Endothelial cell of umbilical vein (primary cell): ENCODE measurements around the gene CDC42EP4. TPM values are rescaled to one million over a fixed set of nuclear protein-coding genes. Genes with fewer than 3 reads are reported as not detected.

ENCODE experiments used
- BruUV-seq: library from RNA; stranded (reverse); fragments of 400-500 nt; replicated peaks from 2 replicates; lab custom pipeline; 2021; lab: Mats Ljungman, UMichigan
- CTCF ChIA-PET: fragments of 300-600, 350-600 bp; sonication (Branson Sonifier 250); formaldehyde crosslinking; loops from one replicate; lab custom pipeline; 2021; ENCODE audit warnings: antibody characterized with exemption, inconsistent platforms; lab: Charles Lee
- POLR2A ChIA-PET: fragments of 300-600, 350-600 bp; sonication (Branson Sonifier 250); formaldehyde crosslinking; loops from one replicate; lab custom pipeline; 2021; ENCODE audit warnings: antibody characterized with exemption, inconsistent platforms; lab: Charles Lee
- DNase-seq: peaks from one replicate; pipeline ENCODE4 v3.0.0-alpha.2; 2011; ENCODE audit warnings: low read depth, low spot score
- FAIRE-seq: peaks from 2 replicates; lab custom pipeline; 2011; peaks lifted over from hg19 to GRCh38; lab: Jason Lieb, UNC
- H2AFZ ChIP-seq: 2 replicates; pipeline ENCODE4 v1.6.0; 2012; ENCODE audit warnings: low read depth, low read length, control low read depth, inconsistent platforms
- H3K27ac ChIP-seq: 2 replicates; pipeline ENCODE4 v1.5.1; 2011; ENCODE audit warnings: low read depth, mild to moderate bottlenecking, control low read depth, low read length, moderate library complexity; ENCODE audit not compliant: insufficient read depth
- H3K27me3 ChIP-seq, 2 experiments: 2 replicates each; pipeline versions ENCODE4 v1.6.0 to v1.6.1; 2011; ENCODE audit warnings: low read length in 2 of 2, mixed read lengths in 1 of 2; ENCODE audit not compliant: control insufficient read depth in 2 of 2, insufficient read depth in 2 of 2
- H3K36me3 ChIP-seq, 2 experiments: 2 replicates in 1 of 2; 3 replicates in 1 of 2; pipeline ENCODE4 v1.5.1; 2011; ENCODE audit warnings: low read length in 2 of 2, mild to moderate bottlenecking in 1 of 2, moderate library complexity in 1 of 2; ENCODE audit not compliant: control insufficient read depth in 2 of 2, insufficient read depth in 2 of 2; ENCODE audit errors: extremely low read depth in 1 of 2
- H3K4me1 ChIP-seq: 3 replicates; pipeline ENCODE4 v1.5.1; 2011; ENCODE audit warnings: mild to moderate bottlenecking, low read length; ENCODE audit not compliant: control insufficient read depth, insufficient read depth; ENCODE audit errors: extremely low read depth
- H3K4me2 ChIP-seq: 2 replicates; pipeline ENCODE4 v1.6.1; 2011; ENCODE audit warnings: low read length, control low read depth, mixed read lengths; ENCODE audit not compliant: insufficient read depth
- H3K4me3 ChIP-seq, 3 experiments: fragments of 200-600 bp in 1 of 3; sonication (generic), shearing (Covaris generic) in 1 of 3; replicated peaks in 1 of 3; 2 replicates each; pipeline ENCODE4 v1.5.1; 2011 to 2016; ENCODE audit warnings: control low read depth in 3 of 3, low read length in 3 of 3, mild to moderate bottlenecking in 2 of 3, inconsistent platforms in 1 of 3, low read depth in 1 of 3, moderate library complexity in 1 of 3; ENCODE audit not compliant: insufficient read depth in 1 of 3
- H3K79me2 ChIP-seq: 2 replicates; pipeline ENCODE4 v1.6.0; 2012; ENCODE audit warnings: low read length, inconsistent platforms; ENCODE audit not compliant: control insufficient read depth, insufficient read depth
- H3K9ac ChIP-seq: replicated peaks from 2 replicates; pipeline ENCODE3; 2011; ENCODE audit warnings: low read length, control low read depth; ENCODE audit not compliant: insufficient read depth; ENCODE audit errors: extremely low read depth
- H3K9me1 ChIP-seq: replicated peaks from 3 replicates; pipeline ENCODE4 v1.6.0; 2011; ENCODE audit warnings: mild to moderate bottlenecking, low read length; ENCODE audit not compliant: control insufficient read depth, insufficient read depth; ENCODE audit errors: extremely low read depth
- H3K9me3 ChIP-seq: replicated peaks from 2 replicates; pipeline ENCODE4 v1.5.1; 2012; ENCODE audit warnings: low read length, inconsistent platforms; ENCODE audit not compliant: control insufficient read depth, insufficient read depth
- H4K20me1 ChIP-seq: replicated peaks from 2 replicates; pipeline ENCODE3; 2011; ENCODE audit warnings: mild to moderate bottlenecking, low read length; ENCODE audit not compliant: control insufficient read depth, insufficient read depth; ENCODE audit errors: extremely low read depth
- EZH2 ChIP-seq: IDR thresholded peaks from 2 replicates; pipeline ENCODE4 v1.6.1; 2012; ENCODE audit warnings: borderline replicate concordance, low read depth, mild to moderate bottlenecking, moderate library complexity, low read length, inconsistent platforms; ENCODE audit not compliant: severe bottlenecking
- FOS ChIP-seq: IDR thresholded peaks from 2 replicates; pipeline ENCODE4 v1.6.1; 2011; ENCODE audit warnings: mild to moderate bottlenecking, low read length, moderate library complexity, borderline replicate concordance; ENCODE audit not compliant: insufficient read depth
- GATA2 ChIP-seq: IDR thresholded peaks from 2 replicates; pipeline ENCODE4 v1.7.0; 2011; ENCODE audit warnings: low read depth, mild to moderate bottlenecking, moderate library complexity, mixed read lengths, low read length; ENCODE audit not compliant: insufficient read length, insufficient read depth
- JUN ChIP-seq: IDR thresholded peaks from 2 replicates; pipeline ENCODE4 v1.6.1; 2011; ENCODE audit warnings: borderline replicate concordance, low read depth; ENCODE audit not compliant: insufficient read length, insufficient read depth
- MYC ChIP-seq: IDR thresholded peaks from one replicate; pipeline ENCODE4 v1.6.1; 2011; ENCODE audit warnings: mild to moderate bottlenecking, low read depth, low read length
- POLR2A ChIP-seq: IDR thresholded peaks from 2 replicates; pipeline ENCODE4 v1.6.1; 2012; ENCODE audit warnings: low read depth, mild to moderate bottlenecking, control low read depth, low read length
- POLR2AphosphoS5 ChIP-seq: IDR thresholded peaks from 2 replicates; pipeline ENCODE4 v1.6.1; 2012; ENCODE audit warnings: low read depth, mild to moderate bottlenecking, control low read depth, low read length, moderate library complexity; ENCODE audit not compliant: insufficient read depth
- dilution Hi-C: fragments of 300-500 bp; cut with MboI; formaldehyde crosslinking; loops from one replicate; pipeline ENCODE4 v1.15.0; 2019; ENCODE audit warnings: low sequenced_read_pairs; ENCODE audit not compliant: extremely low pct_ligation_motif_present
- intact Hi-C: fragments of 100-400 bp; cut with micrococcal nuclease; formaldehyde crosslinking; loops from one replicate; pipeline ENCODE4 v1.10.0; 2022
- polyA plus RNA-seq, 4 experiments: library from polyadenylated mRNA; depleted of rRNA in 3 of 4; stranded (reverse) in 3 of 4; unstranded in 1 of 4; fragments of >200 nt; gene quantifications; 2 replicates each; pipeline versions ENCODE4 v1.2.1 to v1.2.3, GENCODE V29; 2011 to 2012; ENCODE audit warnings: missing spikeins in 1 of 4
- total RNA-seq: library from RNA; stranded (reverse); gene quantifications from 2 replicates; pipeline ENCODE4 v1.2.3, GENCODE V29; 2021
- TF ChIP-seq, protein P1 (sequence below), 2 donors: IDR thresholded peaks; 1 replicate in 1 of 2; 2 replicates in 1 of 2; pipeline ENCODE4 v1.5.1; 2011; ENCODE audit warnings: low read length in 2 of 2, mild to moderate bottlenecking in 2 of 2, moderate library complexity in 2 of 2, control low read depth in 1 of 2, inconsistent platforms in 1 of 2, low read depth in 1 of 2; ENCODE audit not compliant: insufficient read depth in 1 of 2; ENCODE audit errors: extremely low read depth in 1 of 2
- TF ChIP-seq, protein P2 (sequence below): IDR thresholded peaks from 2 replicates; pipeline ENCODE4 v1.6.1; 2011; ENCODE audit not compliant: insufficient read depth, insufficient read length

Gene CDC42EP4
- total and polyA plus RNA-seq, 2 donors (not counting 3 experiments of a cell fraction or from before 2014, with no cell fraction given) = 11.4 to 19.6 TPM

DNA sequence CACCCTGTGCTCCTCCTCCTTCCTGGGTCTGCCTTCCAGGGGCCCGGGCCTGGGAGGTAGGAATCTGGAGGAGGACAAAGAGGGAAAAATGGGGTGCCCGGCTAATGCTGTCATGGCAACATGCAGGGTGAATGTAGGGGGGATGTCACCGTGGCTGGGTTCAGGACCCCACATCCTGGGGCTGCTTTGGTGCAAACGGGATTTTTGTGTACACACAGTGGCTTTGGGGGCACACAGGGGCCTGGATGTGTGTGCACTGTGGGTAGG is 37.0 kb upstream of the CDC42EP4 start:
- TF ChIP-seq JUN (no peak), EZH2 (no peak), GATA2 (no peak), FOS (no peak), MYC (no peak), POLR2A (no peak), POLR2AphosphoS5 (no peak)
- TF ChIP-seq, protein P1, sequence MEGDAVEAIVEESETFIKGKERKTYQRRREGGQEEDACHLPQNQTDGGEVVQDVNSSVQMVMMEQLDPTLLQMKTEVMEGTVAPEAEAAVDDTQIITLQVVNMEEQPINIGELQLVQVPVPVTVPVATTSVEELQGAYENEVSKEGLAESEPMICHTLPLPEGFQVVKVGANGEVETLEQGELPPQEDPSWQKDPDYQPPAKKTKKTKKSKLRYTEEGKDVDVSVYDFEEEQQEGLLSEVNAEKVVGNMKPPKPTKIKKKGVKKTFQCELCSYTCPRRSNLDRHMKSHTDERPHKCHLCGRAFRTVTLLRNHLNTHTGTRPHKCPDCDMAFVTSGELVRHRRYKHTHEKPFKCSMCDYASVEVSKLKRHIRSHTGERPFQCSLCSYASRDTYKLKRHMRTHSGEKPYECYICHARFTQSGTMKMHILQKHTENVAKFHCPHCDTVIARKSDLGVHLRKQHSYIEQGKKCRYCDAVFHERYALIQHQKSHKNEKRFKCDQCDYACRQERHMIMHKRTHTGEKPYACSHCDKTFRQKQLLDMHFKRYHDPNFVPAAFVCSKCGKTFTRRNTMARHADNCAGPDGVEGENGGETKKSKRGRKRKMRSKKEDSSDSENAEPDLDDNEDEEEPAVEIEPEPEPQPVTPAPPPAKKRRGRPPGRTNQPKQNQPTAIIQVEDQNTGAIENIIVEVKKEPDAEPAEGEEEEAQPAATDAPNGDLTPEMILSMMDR (IDR thresholded peaks at IDR 0.05; ENCODE audit: extremely low read depth in 1 of 2, insufficient read depth in 1 of 2, low read depth in 1 of 2, low read length in 2 of 2) = no peak
- TF ChIP-seq, protein P2, sequence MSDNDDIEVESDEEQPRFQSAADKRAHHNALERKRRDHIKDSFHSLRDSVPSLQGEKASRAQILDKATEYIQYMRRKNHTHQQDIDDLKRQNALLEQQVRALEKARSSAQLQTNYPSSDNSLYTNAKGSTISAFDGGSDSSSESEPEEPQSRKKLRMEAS = no peak
- Histone ChIP-seq H3K9me3 (no peaks in the 10 kb centered on the region), H3K4me3 (no peak overlapping the region), H3K4me2 (no peak overlapping the region), H3K79me2 (no peaks in the 10 kb centered on the region), H3K36me3 (no peaks in the 10 kb centered on the region), H3K9ac (no peak overlapping the region), H3K27me3 (no peaks in the 10 kb centered on the region), H3K4me1 (no peaks in the 10 kb centered on the region), H3K27ac (no peak overlapping the region), H3K9me1 (no peaks in the 10 kb centered on the region), H4K20me1 (no peaks in the 10 kb centered on the region), H2AFZ (no peak overlapping the region)
- DNase-seq (no peak), FAIRE-seq (no peak)
- ChIA-PET CTCF (interaction anchor here (1.1 kb wide), 2 partner anchors 10 to 50 kb away, joined by 3 read pairs; no protein-coding TSS in a partner anchor), POLR2A (no interaction called here)
- dilution Hi-C loops = no loop called here
- intact Hi-C loops = no loop called here
- no TSS peak for BruUV-seq
